Head of caudate nucleus (tissue), 42 donors: ENCODE measurements around the gene PANK2.
"Not testable (repeated sequence)": the region's sequence is repeated elsewhere in the genome, so short reads cannot be mapped to it uniquely, and the experiment has no call there.

Source experiments
- DNase-seq, 42 donors: peaks; one replicate each; pipeline versions ENCODE4 v3.0.0 to v3.0.0-alpha.2; 2020 to 2021; ENCODE audit warnings: mixed read lengths in 7 of 42
- intact Hi-C: fragments of 100-400 bp; cut with DNase I; formaldehyde crosslinking; loops from one replicate; pipeline ENCODE4 v1.15.0; 2022

The PANK2 gene

GRCh38 chr20:3888622-3889488 is at the start of gene PANK2:
TSS of gene PANK2 (plus strand) at chr20:3889387.
- intact Hi-C loops = loop anchor here (5.0 kb wide), 1 partner anchor 128 kb away; the partner anchor contains the start of gene RNF24
- DNase-seq = peak; percentile 97 to 100 (median 99)

GRCh38 chr20:3840201-3840600 is 49.0 kb upstream of the PANK2 start:
- DNase-seq, intact Hi-C loops: not testable (repeated sequence)

DNA sequence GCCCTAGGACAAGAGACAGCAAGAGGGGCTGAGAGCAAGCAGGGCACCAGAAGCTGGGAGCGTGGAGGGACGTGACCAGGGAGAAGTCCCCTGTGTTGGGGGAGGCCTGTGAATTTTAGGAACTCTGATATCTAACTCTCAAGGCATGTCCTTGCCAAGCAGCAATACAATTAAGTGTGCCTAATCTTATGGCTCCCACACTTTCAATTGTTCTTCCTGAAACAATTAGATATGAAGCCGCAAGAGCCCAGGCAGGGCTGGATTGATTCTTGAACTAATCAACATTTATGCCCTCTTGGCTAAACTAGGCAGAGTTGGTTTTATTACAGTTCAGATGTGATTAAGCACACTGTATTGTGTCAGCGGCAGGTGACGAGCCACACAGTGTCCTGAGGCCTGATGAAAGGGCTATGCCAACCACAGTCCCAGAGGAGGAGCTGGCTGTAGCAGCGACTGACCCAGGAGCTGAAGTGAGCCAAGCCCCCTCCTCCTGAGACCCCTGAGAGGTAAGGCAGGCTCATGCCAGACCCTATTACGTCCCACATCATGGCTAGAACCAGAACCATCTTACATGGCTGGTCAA is 46.7 kb upstream of the PANK2 start:
- DNase-seq = no peak
- intact Hi-C loops = no loop called here

DNA sequence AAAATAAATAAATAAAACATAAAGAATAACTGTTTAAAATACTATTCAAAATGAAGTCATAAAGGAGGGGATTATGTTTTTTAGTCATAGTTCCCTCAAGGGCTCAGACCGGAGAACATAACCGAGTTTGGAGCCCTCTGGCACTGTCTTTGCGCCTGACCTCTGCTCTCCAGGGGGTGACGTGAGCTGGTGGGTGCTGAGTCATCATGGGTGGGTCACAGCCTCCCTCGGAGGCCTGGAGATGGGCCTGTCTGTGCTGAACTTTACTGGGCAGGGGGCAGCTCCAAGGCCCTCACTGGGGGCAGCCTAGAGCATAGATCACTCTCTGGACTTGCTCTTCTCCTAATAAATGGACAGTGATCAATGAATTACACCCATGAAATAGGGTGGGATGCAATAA is 45.7 kb upstream of the PANK2 start:
- intact Hi-C loops = no loop called here
- DNase-seq = no peak

- DNase-seq, intact Hi-C loops: not testable (repeated sequence)
Observed at GRCh38 chr20:3843990-3844619, 45.1 kb upstream of the PANK2 start.

- DNase-seq = peak in 11 of 42 donors; percentile 9 to 57 (median 41)
- intact Hi-C loops = no loop called here
Observed at GRCh38 chr20:3846378-3846739, 42.8 kb upstream of the PANK2 start.

GRCh38 chr20:3846740-3847428 is 42.3 kb upstream of the PANK2 start, which contains the start of gene MAVS:
TSS of gene MAVS (plus strand) at chr20:3846834. CDS start at chr20:3854625, 7,791 bp downstream.
- peak; percentile 69 to 96 (median 91) for DNase-seq
- intact Hi-C loops = no loop called here

DNA sequence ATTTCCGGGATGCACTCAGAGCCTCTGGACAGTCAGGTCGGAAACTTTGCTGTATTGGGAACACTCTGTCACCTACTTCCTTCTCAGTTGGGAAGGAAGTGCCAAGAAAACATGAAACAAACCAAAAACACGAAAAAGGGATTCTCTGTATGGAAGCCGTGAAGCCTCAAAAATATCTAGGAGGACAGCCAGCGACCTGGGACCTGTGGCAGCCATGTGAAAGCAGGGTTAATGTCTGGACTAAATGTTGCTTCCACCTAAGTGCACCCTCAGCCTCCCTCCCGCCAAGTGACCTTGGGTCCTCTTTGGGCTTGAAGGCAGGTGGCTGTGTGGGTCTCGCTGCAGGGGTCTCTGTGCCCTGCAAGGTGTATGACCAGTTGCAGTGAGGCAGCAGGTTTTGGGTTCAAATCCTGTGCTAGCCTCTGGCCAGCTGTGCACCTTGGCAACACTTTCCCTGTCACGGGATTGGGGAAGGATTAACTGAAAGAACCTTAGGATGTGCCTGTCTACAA is 41.7 kb upstream of the PANK2 start:
- DNase-seq = peak in 4 of 42 donors; percentile 14 to 47 (median 20)
- intact Hi-C loops = no loop called here

DNA sequence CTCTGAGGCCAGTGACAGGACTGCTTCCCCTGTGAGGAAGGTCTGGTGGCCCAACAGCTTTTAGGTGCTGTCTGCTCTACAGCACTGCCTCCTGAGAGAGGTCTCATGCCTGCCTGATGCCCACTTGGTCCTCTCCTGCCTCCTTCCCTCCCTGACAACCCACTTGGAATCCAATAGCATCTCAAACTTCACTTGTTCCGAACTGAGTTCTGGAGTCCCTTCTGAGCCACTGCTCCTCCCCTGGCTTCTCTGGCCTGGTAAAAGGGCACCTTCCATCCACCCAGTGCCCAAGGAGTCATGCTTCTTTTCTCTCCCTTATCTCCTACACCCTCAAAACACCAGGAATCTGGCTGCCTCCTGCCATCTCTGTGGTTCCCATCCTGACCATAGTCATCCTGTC is 40.6 kb upstream of the PANK2 start:
- intact Hi-C loops = no loop called here
- no peak for DNase-seq

DNA sequence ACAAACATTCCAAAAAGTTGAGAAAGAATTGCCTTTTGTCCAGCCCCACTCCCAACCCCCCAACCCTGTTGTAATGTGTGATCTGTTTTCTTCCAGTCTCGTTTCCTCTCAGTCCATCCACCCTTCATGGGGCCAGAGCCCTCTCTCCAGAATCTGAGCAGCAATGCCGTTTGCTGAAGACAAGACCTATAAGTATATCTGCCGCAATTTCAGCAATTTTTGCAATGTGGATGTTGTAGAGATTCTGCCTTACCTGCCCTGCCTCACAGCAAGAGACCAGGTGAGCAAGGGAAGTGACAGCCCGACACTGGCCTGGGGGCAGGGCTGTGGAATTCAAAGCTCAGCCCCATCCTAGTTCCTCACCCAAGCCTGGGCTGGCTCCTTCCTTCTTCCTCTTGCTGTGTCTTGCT is 34.7 kb upstream of the PANK2 start:
- intact Hi-C loops = no loop called here

GRCh38 chr20:3857405-3857804 is 31.8 kb upstream of the PANK2 start:
- DNase-seq = no peak
- intact Hi-C loops = no loop called here

More for the DNA sequence above, 34.7 kb upstream of the PANK2 start:
- no peak for DNase-seq

DNA sequence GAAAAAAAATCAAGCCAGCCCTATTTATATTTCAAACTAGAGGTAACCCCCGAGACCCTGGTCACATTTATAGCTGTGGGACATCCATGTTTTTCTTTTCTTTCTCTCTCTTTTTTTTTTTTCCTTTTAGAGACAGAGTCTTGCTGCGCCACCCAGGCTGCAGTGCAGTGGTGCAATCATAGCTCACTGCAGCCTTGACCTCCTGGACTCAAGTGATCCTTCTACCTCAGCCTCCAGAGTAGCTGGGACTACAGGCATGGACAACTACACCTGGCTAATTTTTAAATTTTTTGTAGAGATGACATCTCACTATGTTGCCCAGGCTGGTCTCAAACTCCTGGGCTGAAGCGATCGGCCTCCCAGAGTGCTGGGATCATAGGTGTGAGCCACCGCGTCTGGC is 30.5 kb upstream of the PANK2 start:
- intact Hi-C loops = no loop called here
- no peak for DNase-seq

GRCh38 chr20:3861191-3861590 is 28.0 kb upstream of the PANK2 start:
- DNase-seq = no peak
- intact Hi-C loops = no loop called here

DNA sequence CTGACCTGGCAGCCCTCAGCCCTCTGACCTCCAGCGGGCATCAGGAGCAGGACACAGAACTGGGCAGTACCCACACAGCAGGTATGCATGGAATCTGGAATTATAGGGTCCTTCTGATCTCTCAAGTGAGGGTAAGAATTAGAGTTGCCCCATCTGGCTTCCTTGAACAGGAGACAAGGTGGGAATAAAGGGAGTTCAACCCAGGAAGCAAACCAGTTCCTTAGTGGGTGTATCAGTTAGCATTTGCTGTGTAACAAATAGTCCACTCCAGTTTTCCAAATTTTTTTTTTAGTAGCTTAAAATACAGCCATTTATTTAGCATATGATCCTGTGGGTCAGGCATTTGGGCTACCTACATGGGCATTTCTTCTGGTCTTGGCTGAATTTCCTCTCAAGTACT is 26.9 kb upstream of the PANK2 start:
- intact Hi-C loops = no loop called here
- no peak for DNase-seq

- intact Hi-C loops = no loop called here
- no peak for DNase-seq
Observed at GRCh38 chr20:3863317-3863716, 25.9 kb upstream of the PANK2 start.

DNA sequence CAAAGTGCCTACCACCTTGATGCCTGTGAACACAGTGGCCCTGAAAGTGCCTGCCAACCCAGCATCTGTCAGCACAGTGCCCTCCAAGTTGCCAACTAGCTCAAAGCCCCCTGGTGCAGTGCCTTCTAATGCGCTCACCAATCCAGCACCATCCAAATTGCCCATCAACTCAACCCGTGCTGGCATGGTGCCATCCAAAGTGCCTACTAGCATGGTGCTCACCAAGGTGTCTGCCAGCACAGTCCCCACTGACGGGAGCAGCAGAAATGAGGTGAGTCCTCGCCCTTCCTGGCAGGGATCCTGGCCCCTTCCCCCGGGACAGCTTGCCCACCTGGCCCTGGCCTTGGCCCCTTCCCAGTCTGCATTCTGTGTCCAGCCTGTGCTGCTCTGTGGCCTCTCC is 24.7 kb upstream of the PANK2 start:
- DNase-seq = no peak
- intact Hi-C loops = no loop called here

- DNase-seq = no peak
- intact Hi-C loops = no loop called here
Observed at GRCh38 chr20:3865152-3865886, 23.9 kb upstream of the PANK2 start.

- intact Hi-C loops = no loop called here
- DNase-seq = no peak
Observed at GRCh38 chr20:3865887-3866407, 23.2 kb upstream of the PANK2 start.
